ENCODE data around the gene CAMKK2. TPM values are rescaled to one million over a fixed set of nuclear protein-coding genes. Genes with fewer than 3 reads are reported as not detected.
A peak's percentile ranks its signal among the peaks of the same experiment; 100 is the strongest.
"Not testable (repeated sequence)": the region's sequence is repeated elsewhere in the genome, so short reads cannot be mapped to it uniquely, and the experiment has no call there.

The CAMKK2 gene
- total and polyA plus RNA-seq, 2 donors (not counting 1 experiment from before 2014, with no cell fraction given) = 19.3 to 26.4 TPM

GRCh38 chr12:121209624-121210572 is 86.6 kb downstream of the CAMKK2 start, which contains the start of gene P2RX4:
Gene P2RX4 (plus strand): TSS chr12:121210129. CDS start chr12:121210165, 36 bp downstream.
- Histone ChIP-seq H3K79me2 (ENCODE audit: control insufficient read depth, insufficient read depth, low read length) (peaks cover 1% of the 10 kb centered on the region), H3K4me2 (ENCODE audit: extremely low read depth, insufficient read depth, low read length) (peak within 1 kb of the TSS; percentile 57), H3K36me3 (ENCODE audit: control insufficient read depth, insufficient read depth, low read length) (peaks cover 1% of the 10 kb centered on the region), H3K4me1 (ENCODE audit: control insufficient read depth, extremely low read depth, insufficient read depth, low read length) (peaks cover 5% of the 10 kb centered on the region), H2AFZ (ENCODE audit: low read length) (peak within 1 kb of the TSS; percentile 71), H3K9ac (ENCODE audit: insufficient read depth, low read length) (peak within 1 kb of the TSS; percentile 91), H3K27me3 (ENCODE audit: control insufficient read depth, insufficient read depth, low read length) (no peaks in the 10 kb centered on the region), H3K27ac (ENCODE audit: insufficient read depth, low read length) (peak within 1 kb of the TSS; percentile 66), H4K20me1 (ENCODE audit: control insufficient read depth, extremely low read depth, insufficient read depth, low read length) (no peaks in the 10 kb centered on the region), H3K9me3 (ENCODE audit: control insufficient read depth, insufficient read depth, low read depth, low read length) (no peaks in the 10 kb centered on the region), H3K4me3 (replicated peaks in 1 of 4; ENCODE audit: control extremely low read depth in 1 of 4, insufficient read depth in 1 of 4, low read depth in 3 of 4, low read length in 4 of 4) (peak within 1 kb of the TSS; percentile 53 to 71 (median 62))
- no peak for TF ChIP-seq CTCF (conservative IDR thresholded peaks at IDR 0.05 in 1 of 2, IDR thresholded peaks at IDR 0.05 in 1 of 2; ENCODE audit: low read depth in 1 of 2, low read length in 2 of 2)
- DNase-seq (ENCODE audit: low read depth in 2 of 2) = peak; percentile 63 to 77

GRCh38 chr12:121209221-121209620 is 87.3 kb downstream of the CAMKK2 start:
- H2AFZ ChIP-seq (ENCODE audit: low read length) = no peak overlapping the region
- H3K4me3 ChIP-seq (replicated peaks in 1 of 4; ENCODE audit: control extremely low read depth in 1 of 4, insufficient read depth in 1 of 4, low read depth in 3 of 4, low read length in 4 of 4) = peak overlapping the region in 1 of 4 experiments; percentile 71
- no peak overlapping the region for H3K4me2 ChIP-seq (ENCODE audit: extremely low read depth, insufficient read depth, low read length)
- no peaks in the 10 kb centered on the region for H3K9me3 ChIP-seq (ENCODE audit: control insufficient read depth, insufficient read depth, low read depth, low read length)
- peaks cover 1% of the 10 kb centered on the region for H3K79me2 ChIP-seq (ENCODE audit: control insufficient read depth, insufficient read depth, low read length)
- no peaks in the 10 kb centered on the region for H3K27me3 ChIP-seq (ENCODE audit: control insufficient read depth, insufficient read depth, low read length)
- peaks cover 1% of the 10 kb centered on the region for H3K36me3 ChIP-seq (ENCODE audit: control insufficient read depth, insufficient read depth, low read length)
- H3K9ac ChIP-seq (ENCODE audit: insufficient read depth, low read length) = no peak overlapping the region
- no peak for DNase-seq (ENCODE audit: low read depth in 2 of 2)
- H3K27ac ChIP-seq (ENCODE audit: insufficient read depth, low read length) = no peak overlapping the region
- H3K4me1 ChIP-seq (ENCODE audit: control insufficient read depth, extremely low read depth, insufficient read depth, low read length) = peaks cover 3% of the 10 kb centered on the region
- no peaks in the 10 kb centered on the region for H4K20me1 ChIP-seq (ENCODE audit: control insufficient read depth, extremely low read depth, insufficient read depth, low read length)
- no peak for TF ChIP-seq CTCF (conservative IDR thresholded peaks at IDR 0.05 in 1 of 2, IDR thresholded peaks at IDR 0.05 in 1 of 2; ENCODE audit: low read depth in 1 of 2, low read length in 2 of 2)
- no peak for TF ChIP-seq EZH2 (IDR thresholded peaks at IDR 0.05; ENCODE audit: low read length, missing control alignments)

GRCh38 chr12:121208571-121208970 is 87.9 kb downstream of the CAMKK2 start:
- not testable (repeated sequence) for DNase-seq (ENCODE audit: low read depth in 2 of 2)

More at GRCh38 chr12:121208571-121208970, 87.9 kb downstream of the CAMKK2 start:
- H3K9ac ChIP-seq (ENCODE audit: insufficient read depth, low read length); H3K9me3 ChIP-seq (ENCODE audit: control insufficient read depth, insufficient read depth, low read depth, low read length); H3K4me1 ChIP-seq (ENCODE audit: control insufficient read depth, extremely low read depth, insufficient read depth, low read length); H3K4me2 ChIP-seq (ENCODE audit: extremely low read depth, insufficient read depth, low read length); H2AFZ ChIP-seq (ENCODE audit: low read length); H3K36me3 ChIP-seq (ENCODE audit: control insufficient read depth, insufficient read depth, low read length); H3K27me3 ChIP-seq (ENCODE audit: control insufficient read depth, insufficient read depth, low read length); H3K4me3 ChIP-seq (replicated peaks in 1 of 4; ENCODE audit: control extremely low read depth in 1 of 4, insufficient read depth in 1 of 4, low read depth in 3 of 4, low read length in 4 of 4); H4K20me1 ChIP-seq (ENCODE audit: control insufficient read depth, extremely low read depth, insufficient read depth, low read length); H3K27ac ChIP-seq (ENCODE audit: insufficient read depth, low read length); H3K79me2 ChIP-seq (ENCODE audit: control insufficient read depth, insufficient read depth, low read length): not testable (repeated sequence)

Measured in fibroblast of lung (primary cell).